Epithelial cell of proximal tubule (primary cell): ENCODE results near the gene CCNDBP1. TPM values are rescaled to one million over a fixed set of nuclear protein-coding genes. Genes with fewer than 3 reads are reported as not detected.
"Not testable (repeated sequence)": the region's sequence is repeated elsewhere in the genome, so short reads cannot be mapped to it uniquely, and the experiment has no call there.

ENCODE experiments used
- DNase-seq: peaks from one replicate; pipeline ENCODE4 v3.0.0-alpha.2; 2011; ENCODE audit warnings: low read depth
- H3K4me3 ChIP-seq: 2 replicates; pipeline ENCODE4 v1.5.1; 2011; ENCODE audit warnings: low read depth, mild to moderate bottlenecking, low read length
- total RNA-seq: library from RNA; depleted of rRNA; stranded (reverse); fragments of >200 nt; gene quantifications from 2 replicates; pipeline ENCODE4 v1.2.3, GENCODE V29; 2015
- TF ChIP-seq, protein P1 (sequence below): conservative IDR thresholded peaks from 2 replicates; pipeline ENCODE4 v1.5.1; 2012; ENCODE audit warnings: low read depth, mild to moderate bottlenecking, low read length

The CCNDBP1 gene
- total RNA-seq, 1 donor from 2014 or later, result 39.8 TPM

DNA sequence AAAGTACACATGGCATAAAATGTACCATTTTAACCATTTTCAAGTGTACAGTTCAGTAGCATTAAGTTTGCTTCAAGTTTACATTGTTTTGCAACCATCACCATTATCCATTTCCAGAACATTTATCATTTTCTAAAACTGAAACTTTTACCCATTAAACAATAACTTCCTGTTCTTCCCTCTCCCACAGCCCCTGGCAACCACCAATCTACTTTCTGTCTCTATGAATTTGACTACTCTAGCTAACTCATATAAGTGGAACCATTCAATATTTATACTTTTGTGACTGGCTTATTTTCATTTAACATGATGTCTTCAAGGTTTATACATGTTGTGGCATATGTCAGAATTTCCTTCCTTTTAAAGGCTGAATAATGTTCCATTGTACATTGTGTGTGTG is 31.9 kb upstream of the CCNDBP1 start:
- no peak for DNase-seq
- TF ChIP-seq, protein P1, sequence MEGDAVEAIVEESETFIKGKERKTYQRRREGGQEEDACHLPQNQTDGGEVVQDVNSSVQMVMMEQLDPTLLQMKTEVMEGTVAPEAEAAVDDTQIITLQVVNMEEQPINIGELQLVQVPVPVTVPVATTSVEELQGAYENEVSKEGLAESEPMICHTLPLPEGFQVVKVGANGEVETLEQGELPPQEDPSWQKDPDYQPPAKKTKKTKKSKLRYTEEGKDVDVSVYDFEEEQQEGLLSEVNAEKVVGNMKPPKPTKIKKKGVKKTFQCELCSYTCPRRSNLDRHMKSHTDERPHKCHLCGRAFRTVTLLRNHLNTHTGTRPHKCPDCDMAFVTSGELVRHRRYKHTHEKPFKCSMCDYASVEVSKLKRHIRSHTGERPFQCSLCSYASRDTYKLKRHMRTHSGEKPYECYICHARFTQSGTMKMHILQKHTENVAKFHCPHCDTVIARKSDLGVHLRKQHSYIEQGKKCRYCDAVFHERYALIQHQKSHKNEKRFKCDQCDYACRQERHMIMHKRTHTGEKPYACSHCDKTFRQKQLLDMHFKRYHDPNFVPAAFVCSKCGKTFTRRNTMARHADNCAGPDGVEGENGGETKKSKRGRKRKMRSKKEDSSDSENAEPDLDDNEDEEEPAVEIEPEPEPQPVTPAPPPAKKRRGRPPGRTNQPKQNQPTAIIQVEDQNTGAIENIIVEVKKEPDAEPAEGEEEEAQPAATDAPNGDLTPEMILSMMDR, result no peak
- H3K4me3 ChIP-seq, result no peak overlapping the region

DNA sequence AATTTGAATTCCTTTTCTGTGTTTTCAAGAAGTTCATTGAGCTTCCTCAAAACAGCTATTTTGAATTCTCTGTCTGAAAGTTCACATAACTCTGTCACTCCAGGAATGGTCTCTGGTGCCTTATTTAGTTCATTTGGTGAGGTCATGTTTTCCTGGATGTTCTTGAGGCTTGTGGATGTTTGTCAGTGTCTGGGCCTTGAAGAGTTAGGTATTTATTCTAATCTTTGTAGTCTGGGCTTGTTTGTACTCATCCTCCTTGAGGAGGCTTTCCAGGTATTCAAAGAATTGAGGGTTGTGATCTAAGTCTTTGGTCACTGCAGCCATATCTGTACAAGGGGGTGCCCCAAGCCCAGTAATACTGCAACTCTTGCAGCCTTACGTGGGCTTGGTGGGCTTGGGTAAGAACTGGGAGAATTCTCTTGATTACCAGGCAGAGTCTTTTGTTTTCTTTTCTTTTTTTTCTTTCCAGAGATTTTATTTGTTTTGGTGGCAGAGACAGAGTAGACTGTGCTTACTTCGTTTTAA is 19.3 kb upstream of the CCNDBP1 start:
- H3K4me3 ChIP-seq, result no peak overlapping the region
- DNase-seq, result no peak
- TF ChIP-seq, protein P1, result no peak

DNA sequence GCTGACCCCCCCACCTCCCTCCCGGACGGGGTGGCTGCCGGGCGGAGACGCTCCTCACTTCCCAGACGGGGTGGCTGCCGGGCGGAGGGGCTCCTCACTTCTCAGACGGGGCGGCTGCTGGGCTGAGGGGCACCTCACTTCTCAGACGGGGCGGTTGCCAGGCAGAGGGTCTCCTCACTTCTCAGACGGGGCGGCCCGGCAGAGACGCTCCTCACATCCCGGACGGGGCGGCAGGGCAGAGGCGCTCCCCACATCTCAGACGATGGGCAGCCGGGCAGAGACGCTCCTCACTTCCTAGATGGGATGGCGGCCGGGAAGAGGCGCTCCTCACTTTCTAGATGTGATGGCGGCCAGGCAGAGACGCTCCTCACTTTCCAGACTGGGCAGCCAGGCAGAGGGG is 17.9 kb upstream of the CCNDBP1 start:
- DNase-seq, H3K4me3 ChIP-seq: not testable (repeated sequence)

DNA sequence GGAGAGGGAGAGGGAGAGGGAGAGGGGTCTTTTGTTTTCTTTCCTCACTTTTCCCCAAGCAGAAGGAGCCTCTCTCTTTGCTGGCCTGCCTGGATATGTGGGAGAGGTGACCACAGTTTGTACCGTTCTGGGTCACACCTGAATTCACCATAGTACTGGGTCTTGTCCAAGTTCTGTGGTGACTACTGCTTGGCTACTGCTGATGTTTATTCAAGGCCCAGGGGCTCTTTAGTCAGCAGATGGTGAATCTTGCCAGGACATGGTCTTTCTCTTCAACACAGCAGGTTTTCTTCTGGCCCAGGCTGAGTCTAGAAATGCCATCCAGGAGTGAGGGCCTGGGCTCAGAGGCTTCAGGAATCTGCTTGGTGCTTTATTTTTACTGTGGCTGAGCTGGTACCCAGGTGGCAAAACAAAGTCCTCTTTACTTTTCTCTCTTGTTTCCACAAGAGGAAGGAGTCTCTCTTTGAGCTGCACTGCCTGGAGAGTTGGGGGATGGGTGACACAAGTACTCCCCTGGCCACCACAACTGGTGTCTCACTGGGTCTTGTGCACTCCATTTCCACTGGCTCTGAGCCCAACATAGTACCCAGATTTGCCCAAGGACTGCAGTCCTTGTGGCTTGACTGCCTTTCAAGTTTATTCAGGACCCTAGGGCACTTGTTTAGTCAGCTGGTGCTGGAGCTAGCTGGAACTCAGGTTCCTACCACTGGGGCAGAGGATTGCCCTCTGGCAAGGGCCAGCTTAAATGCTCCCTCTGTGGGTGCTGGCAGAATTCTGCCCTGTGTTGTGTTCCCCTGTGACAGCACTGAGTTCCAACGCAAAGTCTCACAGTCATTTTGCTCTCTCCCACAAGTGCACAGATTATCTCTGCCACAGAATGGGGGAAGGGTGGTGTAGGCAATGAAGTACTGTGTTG is 16.8 kb upstream of the CCNDBP1 start:
- peak; percentile 66 for DNase-seq

DNA sequence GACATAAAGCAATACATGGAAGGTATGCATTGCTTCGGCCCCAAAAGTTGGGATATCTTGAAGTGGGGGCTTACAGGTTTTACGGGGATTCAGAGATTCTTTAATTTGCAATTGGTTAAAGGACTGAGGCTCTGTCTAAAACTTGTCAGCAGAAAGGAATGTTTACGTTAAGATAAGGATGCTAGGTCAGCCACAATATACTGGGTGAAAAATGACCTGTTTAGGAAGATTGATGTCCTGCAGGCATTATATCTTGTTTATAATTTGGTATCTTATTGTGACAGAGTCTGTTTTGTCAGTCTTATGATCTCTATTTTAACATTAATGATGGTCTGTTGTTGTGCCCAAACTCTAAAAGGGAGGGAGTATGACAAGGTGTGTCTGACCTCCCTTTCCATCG is 15.3 kb upstream of the CCNDBP1 start:
- no peak overlapping the region for H3K4me3 ChIP-seq
- DNase-seq, result no peak
- TF ChIP-seq, protein P1, result no peak

More for the DNA sequence above, 16.8 kb upstream of the CCNDBP1 start:
- TF ChIP-seq, protein P1, result peak; percentile 8
- no peak overlapping the region for H3K4me3 ChIP-seq

DNA sequence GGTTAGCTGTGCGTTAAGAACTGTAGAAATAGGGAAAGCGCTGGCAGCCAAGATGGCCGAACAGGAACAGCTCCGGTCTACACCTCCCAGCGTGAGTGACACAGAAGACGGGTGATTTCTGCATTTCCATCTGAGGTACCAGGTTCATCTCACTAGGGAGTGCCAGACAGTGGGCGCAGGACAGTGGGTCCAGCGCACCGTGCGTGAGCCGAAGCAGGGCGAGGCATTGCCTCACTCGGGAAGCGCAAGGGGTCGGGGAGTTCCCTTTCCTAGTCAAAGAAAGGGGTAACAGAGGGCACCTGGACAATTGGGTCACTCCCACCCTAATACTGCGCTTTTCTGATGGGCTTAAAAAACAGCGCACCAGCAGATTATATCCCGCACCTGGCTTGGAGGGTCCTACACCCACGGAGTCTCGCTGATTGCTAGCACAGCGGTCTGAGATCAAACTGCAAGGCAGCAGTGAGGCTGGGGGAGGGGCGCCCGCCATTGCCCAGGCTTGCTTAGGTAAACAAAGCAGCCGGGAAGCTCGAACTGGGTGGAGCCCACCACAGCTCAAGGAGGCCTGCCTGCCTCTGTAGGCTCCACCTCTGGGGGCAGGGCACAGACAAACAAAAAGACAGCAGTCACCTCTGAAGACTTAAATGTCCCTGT is 9.4 kb upstream of the CCNDBP1 start:
- not testable (repeated sequence) for DNase-seq, H3K4me3 ChIP-seq

DNA sequence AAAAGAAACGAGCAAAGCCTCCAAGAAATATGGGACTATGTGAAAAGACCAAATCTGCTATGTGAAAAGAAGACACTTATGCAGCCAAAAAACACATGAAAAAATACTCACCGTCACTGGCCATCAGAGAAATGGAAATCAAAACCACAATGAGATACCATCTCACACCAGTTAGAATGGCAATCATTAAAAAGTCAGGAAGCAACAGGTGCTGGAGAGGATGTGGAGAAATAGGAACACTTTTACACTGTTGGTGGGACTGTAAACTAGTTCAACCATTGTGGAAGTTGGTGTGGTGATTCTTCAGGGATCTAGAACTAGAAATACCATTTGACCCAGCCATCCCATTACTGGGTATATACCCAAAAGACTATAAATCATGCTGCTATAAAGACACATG is 8.1 kb upstream of the CCNDBP1 start:
- DNase-seq, H3K4me3 ChIP-seq: not testable (repeated sequence)

DNA sequence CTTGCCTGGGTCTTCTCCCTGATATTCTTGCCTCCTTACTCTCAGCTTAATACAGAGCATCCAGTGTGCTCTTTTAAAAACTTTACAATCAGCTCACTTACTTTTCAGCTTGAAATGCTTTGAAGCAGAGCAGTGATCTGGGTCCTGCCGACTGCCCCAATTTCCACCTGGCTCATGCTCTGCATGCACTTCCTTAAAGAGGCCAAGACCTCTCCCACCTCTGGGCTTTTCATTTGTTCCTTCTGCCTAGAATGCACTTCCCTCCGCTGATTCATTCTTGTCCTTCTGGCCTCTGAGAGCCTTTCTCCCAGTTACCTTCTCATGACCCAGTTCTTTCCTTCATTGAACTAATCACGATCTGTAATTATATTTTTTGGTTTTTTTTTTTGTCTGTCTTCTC is 1.9 kb upstream of the CCNDBP1 start:
- TF ChIP-seq, protein P1, result no peak
- no peak for DNase-seq

More for the DNA sequence above, 1.9 kb upstream of the CCNDBP1 start:
- no peak overlapping the region for H3K4me3 ChIP-seq
